Brain pericyte (primary cell): ENCODE results near the gene TMPRSS7.

ENCODE experiments used
- DNase-seq: peaks from one replicate; pipeline ENCODE4 v3.0.0-alpha.2; 2012; ENCODE audit warnings: low read depth, low spot score

The TMPRSS7 gene

DNA sequence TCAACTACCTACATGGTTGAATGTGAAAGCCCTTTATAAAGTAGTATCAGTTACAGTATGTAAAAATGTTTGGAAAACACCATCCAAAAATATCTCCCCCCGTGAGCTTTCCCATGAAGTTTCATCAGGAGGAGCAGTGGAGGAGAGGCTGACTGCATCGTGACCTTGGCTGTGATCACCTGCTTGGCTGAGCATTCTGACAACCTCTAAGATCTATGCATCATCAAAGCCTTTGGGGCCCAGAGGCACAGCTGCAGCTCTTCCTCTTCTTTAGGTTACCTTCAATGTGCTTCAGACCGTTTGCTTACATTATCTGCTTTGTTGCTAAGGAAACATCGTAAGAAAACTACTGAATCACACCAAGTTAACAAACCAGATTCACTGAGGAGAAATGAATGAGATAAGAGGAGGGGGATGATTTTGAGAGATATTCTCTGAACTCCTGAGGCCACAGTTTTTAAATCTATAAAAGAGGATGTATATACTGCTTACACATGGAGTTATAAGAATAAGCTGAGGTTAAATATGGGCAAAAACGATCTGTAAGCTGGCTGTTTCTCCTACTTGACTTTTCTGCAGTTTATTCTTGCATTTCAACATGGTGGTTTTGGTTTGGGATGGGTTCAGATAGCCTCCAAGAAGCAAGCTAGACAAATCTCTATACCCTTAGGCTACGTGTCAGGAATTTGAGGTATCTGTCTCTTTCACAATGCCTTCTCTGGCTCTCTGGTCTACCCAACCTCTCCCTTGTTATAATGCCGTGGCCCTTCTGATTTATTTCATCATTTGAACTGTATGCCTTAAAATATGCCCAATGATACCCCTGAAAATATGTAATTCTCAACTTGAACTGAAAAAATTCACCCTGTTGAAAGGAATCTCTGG is 94.5 kb downstream of the TMPRSS7 start:
- no peak for DNase-seq

GRCh38 chr3:112129925-112130637 is 95.5 kb downstream of the TMPRSS7 start:
- DNase-seq, result no peak

- no peak for DNase-seq
Measured at GRCh38 chr3:112130638-112130993, 96.1 kb downstream of the TMPRSS7 start.
